ENCODE data around the gene CLTA. TPM values are rescaled to one million over a fixed set of nuclear protein-coding genes. Genes with fewer than 3 reads are reported as not detected.

The CLTA gene
- total and polyA plus RNA-seq, 10 of the 15 experiments (the other 5 are each of a cell fraction or from before 2014, with no cell fraction given) = 49.0 to 241 (median 168) TPM

DNA sequence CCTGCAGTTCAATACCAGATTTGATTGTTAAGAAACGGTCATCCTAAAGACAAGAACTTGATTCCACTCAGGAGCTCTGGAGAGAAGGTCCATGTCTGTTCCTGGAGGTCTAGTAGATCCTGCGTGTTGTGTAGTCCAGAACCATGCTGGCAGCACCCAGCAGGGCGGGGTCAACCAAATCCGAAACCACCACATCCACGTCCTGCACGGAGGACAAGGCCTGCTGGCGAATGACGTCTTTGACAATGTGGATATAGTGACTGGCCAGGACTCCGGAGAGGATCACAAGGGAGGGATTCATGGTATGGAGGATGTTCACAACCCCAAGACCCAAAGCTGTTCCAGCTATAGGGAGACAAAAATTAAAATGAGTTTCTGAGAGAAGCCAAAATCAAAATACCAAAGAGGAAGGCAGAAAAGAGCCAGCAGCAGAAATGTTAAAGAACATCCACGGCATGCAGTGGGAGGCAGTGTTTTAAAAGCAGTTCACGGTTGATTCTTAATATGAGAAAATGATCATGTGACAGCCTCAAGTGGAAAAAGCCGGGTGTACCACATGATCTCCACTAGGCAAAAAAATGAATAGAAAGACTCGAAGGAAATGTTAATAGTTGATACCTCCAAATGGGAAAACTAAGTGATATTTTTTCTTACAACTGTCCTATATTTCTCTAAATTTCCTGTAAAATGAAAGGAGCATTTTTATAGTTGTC, 26.7 kb downstream of the CLTA start:
- Histone ChIP-seq H3K4me1 (ENCODE audit: control insufficient read depth, insufficient read depth, low read length) (no peaks in the 10 kb centered on the region), H3K27ac (ENCODE audit: control insufficient read depth, insufficient read depth) (no peak overlapping the region), H3K9ac (ENCODE audit: control insufficient read depth, insufficient read depth, low read length) (no peak overlapping the region), H3K27me3 (replicated peaks in 1 of 2; ENCODE audit: control insufficient read depth in 2 of 2, insufficient read depth in 2 of 2, low read length in 1 of 2) (no peaks in the 10 kb centered on the region), H3K4me3 (no peak overlapping the region), H3K4me2 (ENCODE audit: control insufficient read depth, insufficient read depth) (no peak overlapping the region), H3K36me3 (ENCODE audit: control insufficient read depth in 2 of 2, insufficient read depth in 2 of 2, low read length in 1 of 2) (peaks cover 19 to 44% of the 10 kb centered on the region in 2 experiments), H4K20me1 (ENCODE audit: control insufficient read depth, insufficient read depth) (no peaks in the 10 kb centered on the region), H3K9me3 (replicated peaks; ENCODE audit: control insufficient read depth, insufficient read depth, low read length) (no peaks in the 10 kb centered on the region; the same call in 2 of the 3 replicates), H2AFZ (ENCODE audit: control insufficient read depth, low read depth, low read length) (no peak overlapping the region), H3K79me2 (ENCODE audit: control insufficient read depth, insufficient read depth, low read length) (no peaks in the 10 kb centered on the region)
- FAIRE-seq = no peak
- ChIA-PET RAD21 (ENCODE audit: unreplicated experiment) (no interaction called here), CTCF (interaction anchor here (0.8 kb wide), 1 partner anchor 15 kb away, joined by 3 read pairs; no protein-coding TSS in a partner anchor), POLR2A (interaction anchor here (0.6 kb wide), 1 partner anchor 136 kb away, joined by 3 read pairs; no protein-coding TSS in a partner anchor), SMC1A (ENCODE audit: uncharacterized antibody, unreplicated experiment) (interaction anchor here (0.5 kb wide), 1 partner anchor 1245 kb away, joined by 3 read pairs; no protein-coding TSS in a partner anchor)
- ATAC-seq = no peak
- 61% methylated on average over 13 of the region's 13 CpGs for WGBS (ENCODE audit: insufficient coverage, insufficient replicate concordance, low lambda C conversion rate, missing lambda C conversion rate)
- in situ Hi-C loops (cut with MboI) (no loop called here), intact Hi-C loops (cut with micrococcal nuclease; ENCODE audit: unreplicated experiment) (no loop called here)
- BruUV-seq (replicated peaks) = no TSS peak
- no peak for DNase-seq (ENCODE audit: low read depth, low spot score)
- TF ChIP-seq ZNF217 (IDR thresholded peaks at IDR 0.05) (no peak), JUNB (IDR thresholded peaks at IDR 0.05) (no peak), NFIC (IDR thresholded peaks at IDR 0.05; ENCODE audit: low read depth, low read length) (no peak), YBX1 (IDR thresholded peaks at IDR 0.05) (no peak), BMI1 (IDR thresholded peaks at IDR 0.05; ENCODE audit: borderline replicate concordance) (no peak), LARP7 (IDR thresholded peaks at IDR 0.05) (no peak), MTA2 (IDR thresholded peaks at IDR 0.05; ENCODE audit: low read depth) (no peak), CHD2 (IDR thresholded peaks at IDR 0.05; ENCODE audit: borderline replicate concordance, low read depth, low read length) (no peak), ZNF274 (IDR thresholded peaks at IDR 0.05; ENCODE audit: insufficient read depth, insufficient read length) (no peak)
- TF ChIP-seq, protein P1, sequence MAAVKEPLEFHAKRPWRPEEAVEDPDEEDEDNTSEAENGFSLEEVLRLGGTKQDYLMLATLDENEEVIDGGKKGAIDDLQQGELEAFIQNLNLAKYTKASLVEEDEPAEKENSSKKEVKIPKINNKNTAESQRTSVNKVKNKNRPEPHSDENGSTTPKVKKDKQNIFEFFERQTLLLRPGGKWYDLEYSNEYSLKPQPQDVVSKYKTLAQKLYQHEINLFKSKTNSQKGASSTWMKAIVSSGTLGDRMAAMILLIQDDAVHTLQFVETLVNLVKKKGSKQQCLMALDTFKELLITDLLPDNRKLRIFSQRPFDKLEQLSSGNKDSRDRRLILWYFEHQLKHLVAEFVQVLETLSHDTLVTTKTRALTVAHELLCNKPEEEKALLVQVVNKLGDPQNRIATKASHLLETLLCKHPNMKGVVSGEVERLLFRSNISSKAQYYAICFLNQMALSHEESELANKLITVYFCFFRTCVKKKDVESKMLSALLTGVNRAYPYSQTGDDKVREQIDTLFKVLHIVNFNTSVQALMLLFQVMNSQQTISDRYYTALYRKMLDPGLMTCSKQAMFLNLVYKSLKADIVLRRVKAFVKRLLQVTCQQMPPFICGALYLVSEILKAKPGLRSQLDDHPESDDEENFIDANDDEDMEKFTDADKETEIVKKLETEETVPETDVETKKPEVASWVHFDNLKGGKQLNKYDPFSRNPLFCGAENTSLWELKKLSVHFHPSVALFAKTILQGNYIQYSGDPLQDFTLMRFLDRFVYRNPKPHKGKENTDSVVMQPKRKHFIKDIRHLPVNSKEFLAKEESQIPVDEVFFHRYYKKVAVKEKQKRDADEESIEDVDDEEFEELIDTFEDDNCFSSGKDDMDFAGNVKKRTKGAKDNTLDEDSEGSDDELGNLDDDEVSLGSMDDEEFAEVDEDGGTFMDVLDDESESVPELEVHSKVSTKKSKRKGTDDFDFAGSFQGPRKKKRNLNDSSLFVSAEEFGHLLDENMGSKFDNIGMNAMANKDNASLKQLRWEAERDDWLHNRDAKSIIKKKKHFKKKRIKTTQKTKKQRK (IDR thresholded peaks at IDR 0.05; ENCODE audit: low read depth, low read length) = no peak
- TF ChIP-seq, protein P2, sequence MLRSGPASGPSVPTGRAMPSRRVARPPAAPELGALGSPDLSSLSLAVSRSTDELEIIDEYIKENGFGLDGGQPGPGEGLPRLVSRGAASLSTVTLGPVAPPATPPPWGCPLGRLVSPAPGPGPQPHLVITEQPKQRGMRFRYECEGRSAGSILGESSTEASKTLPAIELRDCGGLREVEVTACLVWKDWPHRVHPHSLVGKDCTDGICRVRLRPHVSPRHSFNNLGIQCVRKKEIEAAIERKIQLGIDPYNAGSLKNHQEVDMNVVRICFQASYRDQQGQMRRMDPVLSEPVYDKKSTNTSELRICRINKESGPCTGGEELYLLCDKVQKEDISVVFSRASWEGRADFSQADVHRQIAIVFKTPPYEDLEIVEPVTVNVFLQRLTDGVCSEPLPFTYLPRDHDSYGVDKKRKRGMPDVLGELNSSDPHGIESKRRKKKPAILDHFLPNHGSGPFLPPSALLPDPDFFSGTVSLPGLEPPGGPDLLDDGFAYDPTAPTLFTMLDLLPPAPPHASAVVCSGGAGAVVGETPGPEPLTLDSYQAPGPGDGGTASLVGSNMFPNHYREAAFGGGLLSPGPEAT (IDR thresholded peaks at IDR 0.05; ENCODE audit: low read depth) = no peak
- TF ChIP-seq, protein P3, sequence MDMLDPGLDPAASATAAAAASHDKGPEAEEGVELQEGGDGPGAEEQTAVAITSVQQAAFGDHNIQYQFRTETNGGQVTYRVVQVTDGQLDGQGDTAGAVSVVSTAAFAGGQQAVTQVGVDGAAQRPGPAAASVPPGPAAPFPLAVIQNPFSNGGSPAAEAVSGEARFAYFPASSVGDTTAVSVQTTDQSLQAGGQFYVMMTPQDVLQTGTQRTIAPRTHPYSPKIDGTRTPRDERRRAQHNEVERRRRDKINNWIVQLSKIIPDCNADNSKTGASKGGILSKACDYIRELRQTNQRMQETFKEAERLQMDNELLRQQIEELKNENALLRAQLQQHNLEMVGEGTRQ (IDR thresholded peaks at IDR 0.05; ENCODE audit: borderline replicate concordance, low read depth, low read length) = no peak
- TF ChIP-seq, protein P4, sequence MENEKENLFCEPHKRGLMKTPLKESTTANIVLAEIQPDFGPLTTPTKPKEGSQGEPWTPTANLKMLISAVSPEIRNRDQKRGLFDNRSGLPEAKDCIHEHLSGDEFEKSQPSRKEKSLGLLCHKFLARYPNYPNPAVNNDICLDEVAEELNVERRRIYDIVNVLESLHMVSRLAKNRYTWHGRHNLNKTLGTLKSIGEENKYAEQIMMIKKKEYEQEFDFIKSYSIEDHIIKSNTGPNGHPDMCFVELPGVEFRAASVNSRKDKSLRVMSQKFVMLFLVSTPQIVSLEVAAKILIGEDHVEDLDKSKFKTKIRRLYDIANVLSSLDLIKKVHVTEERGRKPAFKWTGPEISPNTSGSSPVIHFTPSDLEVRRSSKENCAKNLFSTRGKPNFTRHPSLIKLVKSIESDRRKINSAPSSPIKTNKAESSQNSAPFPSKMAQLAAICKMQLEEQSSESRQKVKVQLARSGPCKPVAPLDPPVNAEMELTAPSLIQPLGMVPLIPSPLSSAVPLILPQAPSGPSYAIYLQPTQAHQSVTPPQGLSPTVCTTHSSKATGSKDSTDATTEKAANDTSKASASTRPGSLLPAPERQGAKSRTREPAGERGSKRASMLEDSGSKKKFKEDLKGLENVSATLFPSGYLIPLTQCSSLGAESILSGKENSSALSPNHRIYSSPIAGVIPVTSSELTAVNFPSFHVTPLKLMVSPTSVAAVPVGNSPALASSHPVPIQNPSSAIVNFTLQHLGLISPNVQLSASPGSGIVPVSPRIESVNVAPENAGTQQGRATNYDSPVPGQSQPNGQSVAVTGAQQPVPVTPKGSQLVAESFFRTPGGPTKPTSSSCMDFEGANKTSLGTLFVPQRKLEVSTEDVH (IDR thresholded peaks at IDR 0.05; ENCODE audit: low read depth, partially characterized antibody) = no peak
- TF ChIP-seq, protein P5, sequence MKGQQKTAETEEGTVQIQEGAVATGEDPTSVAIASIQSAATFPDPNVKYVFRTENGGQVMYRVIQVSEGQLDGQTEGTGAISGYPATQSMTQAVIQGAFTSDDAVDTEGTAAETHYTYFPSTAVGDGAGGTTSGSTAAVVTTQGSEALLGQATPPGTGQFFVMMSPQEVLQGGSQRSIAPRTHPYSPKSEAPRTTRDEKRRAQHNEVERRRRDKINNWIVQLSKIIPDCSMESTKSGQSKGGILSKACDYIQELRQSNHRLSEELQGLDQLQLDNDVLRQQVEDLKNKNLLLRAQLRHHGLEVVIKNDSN (IDR thresholded peaks at IDR 0.05; ENCODE audit: borderline replicate concordance, extremely low read length, insufficient read depth, low read depth, low read length) = no peak
